HepG2 (cell line): ENCODE data around the gene CASTOR1. TPM values are rescaled to one million over a fixed set of nuclear protein-coding genes. Genes with fewer than 3 reads are reported as not detected.
A peak's percentile ranks its signal among the peaks of the same experiment; 100 is the strongest.

Source experiments
- ATAC-seq: fragments of 200-7000 bp; cut with Tn5 transposase; 3 replicates; pipeline ENCODE4 v1.9.1; 2020; ENCODE audit warnings: mild to moderate bottlenecking, moderate library complexity
- BruUV-seq: library from RNA; stranded (reverse); fragments of 400-500 nt; replicated peaks from 2 replicates; lab custom pipeline; 2021; lab: Mats Ljungman, UMichigan
- CTCF ChIA-PET: fragments of 300-600 bp; formaldehyde crosslinking; extraction: SDS; loops from one replicate; lab custom pipeline; 2021; ENCODE audit warnings: low total read pairs, inconsistent platforms, low intra/inter-chr PET ratio; lab: Yijun Ruan, JAX
- POLR2A ChIA-PET: fragments of 350-600 bp; sonication (Branson Sonifier 250); formaldehyde crosslinking; loops from one replicate; lab custom pipeline; 2020; ENCODE audit warnings: antibody characterized with exemption, inconsistent platforms; lab: Yijun Ruan, JAX
- DNase-seq: peaks from one replicate; pipeline ENCODE4 v3.0.0-alpha.2; 2015; ENCODE audit warnings: low spot score
- FAIRE-seq: peaks from 3 replicates; lab custom pipeline; 2011; peaks lifted over from hg19 to GRCh38; lab: Jason Lieb, UNC
- H2AFZ ChIP-seq: one replicate; pipeline ENCODE4 v1.6.1; 2011; ENCODE audit warnings: low read length, inconsistent platforms
- H3K27ac ChIP-seq: fragments of 300-600 bp; 3 replicates; pipeline ENCODE4 v1.8.0; 2011; ENCODE audit warnings: mixed run types, mild to moderate bottlenecking, mixed read lengths, low read length, inconsistent platforms; ENCODE audit not compliant: insufficient read depth; ENCODE audit errors: extremely low read length
- H3K27me3 ChIP-seq, 2 experiments: fragments of 200-600 bp in 1 of 2; 2 replicates in 1 of 2; 3 replicates in 1 of 2; pipeline versions ENCODE4 v1.6.0 to v1.8.0; 2011; ENCODE audit warnings: low read length in 2 of 2, mild to moderate bottlenecking in 2 of 2, moderate library complexity in 2 of 2, inconsistent platforms in 1 of 2; ENCODE audit not compliant: insufficient read depth in 2 of 2, control insufficient read depth in 1 of 2
- H3K36me3 ChIP-seq, 2 experiments: fragments of 200-600 bp in 1 of 2; replicated peaks in 1 of 2; 2 replicates in 1 of 2; 3 replicates in 1 of 2; pipeline versions ENCODE4 v1.5.1 to v1.8.0; 2011; ENCODE audit warnings: low read length in 2 of 2, inconsistent platforms in 1 of 2; ENCODE audit not compliant: insufficient read depth in 2 of 2, control insufficient read depth in 1 of 2
- H3K4me1 ChIP-seq: 2 replicates; pipeline ENCODE4 v1.5.1; 2012; ENCODE audit warnings: low read length, inconsistent platforms; ENCODE audit not compliant: insufficient read depth
- H3K4me2 ChIP-seq: 2 replicates; pipeline ENCODE4 v1.6.0; 2011; ENCODE audit warnings: low read depth, low read length, inconsistent platforms
- H3K4me3 ChIP-seq, 3 experiments: fragments of 200-600 bp in 1 of 3; sonication (generic), shearing (Covaris generic) in 1 of 3; replicated peaks in 1 of 3; 2 replicates each; pipeline ENCODE4 v1.5.1; 2011 to 2016; ENCODE audit warnings: low read length in 3 of 3, inconsistent platforms in 2 of 3, low read depth in 2 of 3, mild to moderate bottlenecking in 2 of 3, control low read depth in 1 of 3, mixed read lengths in 1 of 3; ENCODE audit not compliant: insufficient read depth in 1 of 3
- H3K79me2 ChIP-seq: one replicate; pipeline ENCODE4 v1.6.1; 2011; ENCODE audit warnings: low read length, inconsistent platforms; ENCODE audit not compliant: insufficient read depth
- H3K9ac ChIP-seq: 2 replicates; pipeline ENCODE4 v1.6.0; 2011; ENCODE audit warnings: mild to moderate bottlenecking, low read depth, low read length, inconsistent platforms; ENCODE audit not compliant: insufficient read depth
- H3K9me3 ChIP-seq: 2 replicates; pipeline ENCODE4 v1.5.1; 2012; ENCODE audit warnings: mild to moderate bottlenecking, low read length
- H4K20me1 ChIP-seq: 2 replicates; pipeline ENCODE4 v1.6.0; 2011; ENCODE audit warnings: inconsistent platforms, mild to moderate bottlenecking, low read length, moderate library complexity; ENCODE audit not compliant: insufficient read depth
- ARHGAP35 ChIP-seq: sonication (generic); formaldehyde crosslinking; IDR thresholded peaks from 2 replicates; pipeline ENCODE4 v1.9.0; 2022; ENCODE audit warnings: mild to moderate bottlenecking, inconsistent platforms, moderate library complexity, missing genetic modification reagents, borderline replicate concordance
- ARID2 ChIP-seq: sonication (generic); formaldehyde crosslinking; IDR thresholded peaks from 2 replicates; pipeline ENCODE4 v1.8.1; 2022; ENCODE audit warnings: mild to moderate bottlenecking, missing genetic modification reagents, borderline replicate concordance
- DNMT3B ChIP-seq: conservative IDR thresholded peaks from 2 replicates; pipeline ENCODE4 v1.6.1; 2016; ENCODE audit warnings: missing biosample characterization, control low read depth
- FOXJ3 ChIP-seq: sonication (generic); formaldehyde crosslinking; IDR thresholded peaks from 2 replicates; pipeline ENCODE4 v1.4.0; 2020; ENCODE audit warnings: missing genetic modification reagents, mild to moderate bottlenecking, borderline replicate concordance
- KDM5B ChIP-seq: sonication (generic); formaldehyde crosslinking; IDR thresholded peaks from 2 replicates; pipeline ENCODE4 v1.4.0; 2020; ENCODE audit warnings: missing genetic modification reagents, mild to moderate bottlenecking, borderline replicate concordance
- KLF11 ChIP-seq: IDR thresholded peaks from 2 replicates; pipeline ENCODE4 v1.6.1; 2016; ENCODE audit warnings: missing compliant biosample characterization
- MAFF ChIP-seq: IDR thresholded peaks from 2 replicates; pipeline ENCODE4 v1.6.1; 2011; ENCODE audit warnings: low read depth, low read length, improper control_type of control experiment
- MAFK ChIP-seq, 2 experiments: IDR thresholded peaks in 1 of 2; conservative IDR thresholded peaks in 1 of 2; 2 replicates each; pipeline ENCODE4 v1.6.1; 2011; ENCODE audit warnings: improper control_type of control experiment in 2 of 2, low read length in 2 of 2
- MYC ChIP-seq: sonication (generic); formaldehyde crosslinking; IDR thresholded peaks from 2 replicates; pipeline ENCODE4 v1.9.0; 2021; ENCODE audit warnings: missing genetic modification reagents, borderline replicate concordance
- NCOA5 ChIP-seq: sonication (generic); formaldehyde crosslinking; IDR thresholded peaks from 2 replicates; pipeline ENCODE4 v1.4.0; 2020; ENCODE audit warnings: missing genetic modification reagents
- NFE2L2 ChIP-seq: fragments of 150-350 bp; IDR thresholded peaks from 2 replicates; pipeline ENCODE4 v1.6.1; 2014; ENCODE audit warnings: low read length
- NFYB ChIP-seq: sonication (generic); formaldehyde crosslinking; IDR thresholded peaks from 2 replicates; pipeline ENCODE4 v1.4.0; 2020; ENCODE audit warnings: missing genetic modification reagents
- RARA ChIP-seq: IDR thresholded peaks from 2 replicates; pipeline ENCODE4 v1.6.1; 2016; ENCODE audit warnings: missing genetic modification reagents, missing compliant biosample characterization
- RFX3 ChIP-seq: IDR thresholded peaks from 2 replicates; pipeline ENCODE4 v1.6.1; 2016; ENCODE audit warnings: missing biosample characterization, missing genetic modification reagents
- ZNF30 ChIP-seq: sonication (generic); formaldehyde crosslinking; IDR thresholded peaks from 2 replicates; pipeline ENCODE4 v1.5.0; 2020; ENCODE audit warnings: mild to moderate bottlenecking, missing genetic modification reagents
- ZNF619 ChIP-seq: sonication (generic); formaldehyde crosslinking; IDR thresholded peaks from 2 replicates; pipeline ENCODE4 v1.4.0; 2020; ENCODE audit warnings: mild to moderate bottlenecking, missing genetic modification reagents
- WGBS: methylation state at CpG from one replicate; pipeline ENCODE4 v1.1.6; 2017; ENCODE audit warnings: low lambda C conversion rate; 5-methylcytosine and 5-hydroxymethylcytosine counted together
- in situ Hi-C: cut with HindIII; loops from 2 replicates; pipeline ENCODE4 v1.10.0; 2017; ENCODE audit warnings: low pct_unique_long_range_greater_than_20kb; ENCODE audit not compliant: extremely low pct_ligation_motif_present
- intact Hi-C: fragments of 100-400 bp; cut with micrococcal nuclease; formaldehyde crosslinking; loops from one replicate; pipeline ENCODE4 v1.10.0; 2022; ENCODE audit not compliant: unreplicated experiment
- polyA plus RNA-seq, 8 experiments: library from polyadenylated mRNA; depleted of rRNA in 3 of 8; stranded (reverse) in 7 of 8; unstranded in 1 of 8; fragments of >200 nt; fragmentation: Illumina TruSeq in 4 of 8; extraction: Trizol in 4 of 8; gene quantifications; 2 replicates each; pipeline versions ENCODE4 v1.2.1 to v1.2.3, GENCODE V29; 2011 to 2016; ENCODE audit warnings: low read depth in 4 of 8, missing spikeins in 1 of 8, mixed read lengths in 1 of 8; ENCODE audit not compliant: insufficient read depth in 1 of 8
- total RNA-seq, 5 experiments: library from RNA; depleted of rRNA; stranded (reverse); fragments of >200 nt; fragmentation: Illumina TruSeq; extraction: Trizol; gene quantifications; 2 replicates each; pipeline ENCODE4 v1.2.3, GENCODE V29; 2016; ENCODE audit warnings: low read depth in 1 of 5
- TF ChIP-seq, protein P1 (sequence below): fragments of 450-650 bp; IDR thresholded peaks from 2 replicates; pipeline ENCODE4 v1.6.1; 2016

Gene CASTOR1
- total and polyA plus RNA-seq, 2 of the 13 experiments (the other 11 are each of a cell fraction or from before 2014, with no cell fraction given) = 2.6 to 4.4 TPM

DNA sequence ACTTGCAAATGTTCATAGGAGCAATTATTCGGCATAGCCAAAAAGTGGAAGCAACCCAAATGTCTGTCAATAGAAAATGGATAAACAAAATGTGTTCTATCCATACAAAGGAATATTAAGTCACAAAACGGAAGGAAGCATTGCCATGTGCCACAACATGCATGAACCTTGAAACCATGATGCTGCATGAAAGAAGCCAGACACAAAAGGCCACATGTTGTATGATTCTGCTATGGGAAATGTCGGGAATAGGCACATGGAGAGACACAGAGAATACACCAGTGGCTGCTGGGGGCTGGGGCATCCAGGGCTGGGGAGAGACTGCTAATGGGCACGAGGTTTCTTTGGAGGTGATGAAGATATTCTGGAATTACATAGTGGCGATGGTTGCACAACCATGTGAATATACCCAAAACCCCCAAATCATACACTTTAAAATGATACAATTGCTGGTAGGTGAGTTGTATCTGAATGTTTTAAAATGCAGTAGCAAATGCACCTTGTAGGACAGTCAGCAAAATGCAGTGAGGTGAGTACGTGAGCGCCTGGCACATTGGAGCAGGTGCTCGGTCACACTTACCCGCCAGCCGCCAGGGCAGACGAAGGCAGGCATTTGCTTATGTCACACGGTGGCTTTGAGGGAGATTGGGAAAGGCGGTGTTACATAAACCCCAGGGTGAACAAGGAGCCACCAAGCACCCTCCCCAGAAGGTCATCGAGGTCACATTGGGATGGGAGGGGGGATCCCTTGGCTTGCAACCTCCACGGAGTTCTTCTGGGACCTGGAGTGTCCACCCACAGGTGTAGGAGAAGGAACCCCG, 16.3 kb downstream of the CASTOR1 start:
- no peak for FAIRE-seq

DNA sequence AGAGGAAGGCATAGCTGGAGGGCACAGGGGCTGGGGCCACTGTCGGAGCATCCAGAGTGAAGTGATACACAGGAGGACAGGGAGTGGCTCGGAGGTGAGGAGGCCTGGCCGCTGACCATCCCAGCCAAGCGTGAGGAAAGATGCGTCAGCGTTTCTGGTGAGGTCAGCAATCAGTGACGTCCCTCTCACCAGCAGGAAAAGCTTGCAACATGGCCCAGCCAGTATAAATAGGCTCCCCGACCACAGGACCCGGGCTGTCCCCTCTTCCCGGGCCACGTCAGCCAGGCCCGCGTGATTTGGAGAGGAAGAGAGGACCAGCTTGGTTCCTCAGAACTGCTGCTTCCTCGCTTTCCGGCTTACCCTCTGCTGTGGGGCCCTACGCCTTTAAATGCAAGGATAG, 18.5 kb downstream of the CASTOR1 start:
- no peak overlapping the region for H3K27ac ChIP-seq
- H2AFZ ChIP-seq = no peak overlapping the region
- intact Hi-C loops = no loop called here
- no TSS peak for BruUV-seq
- FAIRE-seq (no peak), DNase-seq (no peak), ATAC-seq (no peak; the same call in 2 of the 3 replicates)
- H3K36me3 ChIP-seq = no peaks in the 10 kb centered on the region
- peaks cover 4 to 46% of the 10 kb centered on the region in 2 experiments for H3K27me3 ChIP-seq
- H3K4me1 ChIP-seq = no peaks in the 10 kb centered on the region
- ChIA-PET POLR2A (no interaction called here), CTCF (no interaction called here)
- no peak overlapping the region for H3K4me3 ChIP-seq
- in situ Hi-C loops = no loop called here
- no CpG with 5 or more reads among the region's 16 CpGs for WGBS
- H3K9me3 ChIP-seq = no peaks in the 10 kb centered on the region
- H3K9ac ChIP-seq = no peak overlapping the region
- no peak overlapping the region for H3K4me2 ChIP-seq
- H4K20me1 ChIP-seq = no peaks in the 10 kb centered on the region
- no peaks in the 10 kb centered on the region for H3K79me2 ChIP-seq
- TF ChIP-seq MYC (CRISPR knock-in tag) (no peak), NFYB (CRISPR knock-in tag) (no peak), MAFF (peak; percentile 75), ARID2 (CRISPR knock-in tag) (no peak), MAFK (conservative IDR thresholded peaks at IDR 0.05 in 1 of 2, IDR thresholded peaks at IDR 0.05 in 1 of 2; ENCODE audit: low read length in 2 of 2) (peak; percentile 84 to 88), ZNF619 (no peak), FOXJ3 (CRISPR knock-in tag) (no peak), DNMT3B (no peak), ARHGAP35 (no peak), NCOA5 (CRISPR knock-in tag) (no peak), KDM5B (CRISPR knock-in tag) (no peak)

More for the DNA sequence above, 16.3 kb downstream of the CASTOR1 start:
- no peak overlapping the region for H3K27ac ChIP-seq
- DNase-seq (no peak), ATAC-seq (no peak)
- H3K36me3 ChIP-seq = no peaks in the 10 kb centered on the region
- WGBS = 31% methylated on average over 11 of the region's 16 CpGs
- H3K27me3 ChIP-seq = peaks cover 6 to 50% of the 10 kb centered on the region in 2 experiments
- H3K9ac ChIP-seq = no peak overlapping the region
- H3K4me3 ChIP-seq = no peak overlapping the region
- intact Hi-C loops (no loop called here), in situ Hi-C loops (no loop called here)
- no TSS peak for BruUV-seq
- no peak overlapping the region for H3K4me2 ChIP-seq
- POLR2A ChIA-PET = no interaction called here
- H2AFZ ChIP-seq = no peak overlapping the region
- no peaks in the 10 kb centered on the region for H3K9me3 ChIP-seq
- H4K20me1 ChIP-seq = no peaks in the 10 kb centered on the region
- peaks cover 5% of the 10 kb centered on the region; the same call in 1 of the 2 replicates for H3K4me1 ChIP-seq
- TF ChIP-seq ZNF30 (CRISPR knock-in tag) = no peak
- TF ChIP-seq, protein P1, sequence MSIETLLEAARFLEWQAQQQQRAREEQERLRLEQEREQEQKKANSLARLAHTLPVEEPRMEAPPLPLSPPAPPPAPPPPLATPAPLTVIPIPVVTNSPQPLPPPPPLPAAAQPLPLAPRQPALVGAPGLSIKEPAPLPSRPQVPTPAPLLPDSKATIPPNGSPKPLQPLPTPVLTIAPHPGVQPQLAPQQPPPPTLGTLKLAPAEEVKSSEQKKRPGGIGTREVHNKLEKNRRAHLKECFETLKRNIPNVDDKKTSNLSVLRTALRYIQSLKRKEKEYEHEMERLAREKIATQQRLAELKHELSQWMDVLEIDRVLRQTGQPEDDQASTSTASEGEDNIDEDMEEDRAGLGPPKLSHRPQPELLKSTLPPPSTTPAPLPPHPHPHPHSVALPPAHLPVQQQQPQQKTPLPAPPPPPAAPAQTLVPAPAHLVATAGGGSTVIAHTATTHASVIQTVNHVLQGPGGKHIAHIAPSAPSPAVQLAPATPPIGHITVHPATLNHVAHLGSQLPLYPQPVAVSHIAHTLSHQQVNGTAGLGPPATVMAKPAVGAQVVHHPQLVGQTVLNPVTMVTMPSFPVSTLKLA = peak; percentile 90
- no peak for TF ChIP-seq RFX3 (CRISPR knock-in tag)
- no peak for TF ChIP-seq KLF11
- TF ChIP-seq RARA (CRISPR knock-in tag) = peak; percentile 50; the same call in 1 of the 2 replicates
- no peak for TF ChIP-seq NFE2L2
- CTCF ChIA-PET = no interaction called here
- H3K79me2 ChIP-seq = no peaks in the 10 kb centered on the region
